ENCODE data around the gene S100G. TPM values are rescaled to one million over a fixed set of nuclear protein-coding genes. Genes with fewer than 3 reads are reported as not detected.

S100G gene
- total RNA-seq, 1 donor from 2014 or later = not detected

- Histone ChIP-seq H3K27me3 (ENCODE audit: control insufficient read depth, insufficient read depth, low read length) (no peaks in the 10 kb centered on the region), H3K4me3 (ENCODE audit: low read depth, low read length) (no peak overlapping the region), H3K36me3 (ENCODE audit: control insufficient read depth, insufficient read depth, low read length) (no peaks in the 10 kb centered on the region)
- DNase-seq (ENCODE audit: low read depth) (no peak), FAIRE-seq (no peak)
- no peak for TF ChIP-seq CTCF (IDR thresholded peaks at IDR 0.05; ENCODE audit: insufficient read depth, low read length, severe bottlenecking)
Measured at GRCh38 chrX:16628946-16629595, 20.9 kb upstream of the S100G start.

- Histone ChIP-seq H3K36me3 (ENCODE audit: control insufficient read depth, insufficient read depth, low read length) (no peaks in the 10 kb centered on the region), H3K27me3 (ENCODE audit: control insufficient read depth, insufficient read depth, low read length) (no peaks in the 10 kb centered on the region), H3K4me3 (ENCODE audit: low read depth, low read length) (no peak overlapping the region)
- no peak for TF ChIP-seq CTCF (IDR thresholded peaks at IDR 0.05; ENCODE audit: insufficient read depth, low read length, severe bottlenecking)
- DNase-seq (ENCODE audit: low read depth) (no peak), FAIRE-seq (no peak)
Measured at GRCh38 chrX:16629909-16630308, 20.0 kb upstream of the S100G start.

GRCh38 chrX:16633754-16634153 lies 16.2 kb upstream of the S100G start:
- no peak for DNase-seq (ENCODE audit: low read depth)
- Histone ChIP-seq H3K4me3 (ENCODE audit: low read depth, low read length) (no peak overlapping the region), H3K36me3 (ENCODE audit: control insufficient read depth, insufficient read depth, low read length) (no peaks in the 10 kb centered on the region), H3K27me3 (ENCODE audit: control insufficient read depth, insufficient read depth, low read length) (no peaks in the 10 kb centered on the region)
- no peak for TF ChIP-seq CTCF (IDR thresholded peaks at IDR 0.05; ENCODE audit: insufficient read depth, low read length, severe bottlenecking)
- no peak for FAIRE-seq

- Histone ChIP-seq H3K4me3 (ENCODE audit: low read depth, low read length) (no peak overlapping the region), H3K36me3 (ENCODE audit: control insufficient read depth, insufficient read depth, low read length) (no peaks in the 10 kb centered on the region), H3K27me3 (ENCODE audit: control insufficient read depth, insufficient read depth, low read length) (no peaks in the 10 kb centered on the region)
- TF ChIP-seq CTCF (IDR thresholded peaks at IDR 0.05; ENCODE audit: insufficient read depth, low read length, severe bottlenecking) = no peak
- no peak for FAIRE-seq
- no peak for DNase-seq (ENCODE audit: low read depth)
Measured at GRCh38 chrX:16635040-16635439, 14.9 kb upstream of the S100G start.

GRCh38 chrX:16635596-16635995 lies 14.4 kb upstream of the S100G start:
- H3K27me3 ChIP-seq (ENCODE audit: control insufficient read depth, insufficient read depth, low read length) = no peaks in the 10 kb centered on the region
- no peak for DNase-seq (ENCODE audit: low read depth)
- FAIRE-seq = no peak
- H3K4me3 ChIP-seq (ENCODE audit: low read depth, low read length) = no peak overlapping the region
- no peak for TF ChIP-seq CTCF (IDR thresholded peaks at IDR 0.05; ENCODE audit: insufficient read depth, low read length, severe bottlenecking)
- no peaks in the 10 kb centered on the region for H3K36me3 ChIP-seq (ENCODE audit: control insufficient read depth, insufficient read depth, low read length)

GRCh38 chrX:16638533-16638932 lies 11.4 kb upstream of the S100G start:
- H3K36me3 ChIP-seq (ENCODE audit: control insufficient read depth, insufficient read depth, low read length) = no peaks in the 10 kb centered on the region
- TF ChIP-seq CTCF (IDR thresholded peaks at IDR 0.05; ENCODE audit: insufficient read depth, low read length, severe bottlenecking) = no peak
- no peak overlapping the region for H3K4me3 ChIP-seq (ENCODE audit: low read depth, low read length)
- FAIRE-seq (no peak), DNase-seq (ENCODE audit: low read depth) (no peak)
- no peaks in the 10 kb centered on the region for H3K27me3 ChIP-seq (ENCODE audit: control insufficient read depth, insufficient read depth, low read length)

Measured in bronchial epithelial cell (primary cell).